Measurements from ENCODE around the gene MEA1. TPM values are rescaled to one million over a fixed set of nuclear protein-coding genes. Genes with fewer than 3 reads are reported as not detected.

The MEA1 gene
- 10 to 100 TPM; 84.8 to 92.3 TPM for total RNA-seq

DNA sequence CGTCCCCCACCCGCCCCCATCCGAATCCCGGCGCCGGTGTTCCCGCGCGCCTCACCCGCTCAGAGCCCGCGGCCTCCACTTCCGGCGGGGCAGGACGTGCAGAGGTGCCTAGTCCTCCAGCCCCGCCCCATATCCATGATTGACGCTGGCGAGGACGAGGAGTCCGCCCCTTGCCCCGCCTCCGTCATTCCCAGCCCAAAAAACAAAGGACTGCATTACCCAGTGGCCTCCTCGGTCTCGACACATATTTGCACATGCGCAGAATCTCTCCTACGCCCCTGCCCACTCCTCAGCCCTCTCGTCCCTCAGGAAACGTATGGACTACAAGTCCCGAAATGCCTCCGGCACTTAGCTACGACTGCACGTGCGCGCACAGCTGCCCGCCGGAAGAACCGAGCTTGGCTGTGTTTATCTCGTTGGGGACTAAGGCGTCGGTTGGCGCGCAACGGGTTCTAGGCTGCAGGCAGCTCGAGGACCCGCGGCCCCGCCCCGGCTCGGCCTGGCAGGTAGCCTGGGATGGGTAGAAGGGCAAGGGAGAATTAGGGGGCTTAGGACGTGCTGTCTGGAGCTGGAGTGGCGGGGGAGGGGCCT is at the start of gene MEA1, which contains the start of gene KLHDC3:
Gene MEA1 (minus strand): TSS at position 104 of the 591 bp plus-strand sequence. CDS start 133 bp downstream, outside the sequence.
Gene KLHDC3 (plus strand): TSS at position 407 of the 591 bp plus-strand sequence. CDS start 2,944 bp downstream, outside the sequence.
- peak; percentile 98 for ATAC-seq
- no peaks in the 10 kb centered on the region for H3K27me3 Mint-ChIP-seq
- intact Hi-C loops (cut with micrococcal nuclease) = loop anchor here (5.0 kb wide), 2 partner anchors 37 to 43 kb away; partner anchors contain the start of genes KLC4, MRPL2 and PEX6
- H3K36me3 Mint-ChIP-seq (ENCODE audit: low read depth) = peaks cover 46% of the 10 kb centered on the region
- DNase-seq = peak; percentile 100
- H3K4me3 Mint-ChIP-seq = peak within 1 kb of the TSS; percentile 96
- POLR2A ChIA-PET = interaction anchor here (0.6 to 5.7 kb wide), 13 partner anchors 10 to 212 kb away, joined by 3 to 26 read pairs (median 4); partner anchors contain the start of genes CNPY3, KLC4, MRPL2 and PEX6
- CTCF ChIA-PET = interaction anchor here (1.0 to 1.8 kb wide), 3 partner anchors 11 to 130 kb away, joined by 5 read pairs; partner anchors contain the start of gene CNPY3
- peak within 1 kb of the TSS; percentile 93 for H3K27ac Mint-ChIP-seq
- peaks cover 52% of the 10 kb centered on the region for H3K4me1 Mint-ChIP-seq (ENCODE audit: low read depth)
- H3K9me3 Mint-ChIP-seq = no peaks in the 10 kb centered on the region
- TF ChIP-seq, protein P1, sequence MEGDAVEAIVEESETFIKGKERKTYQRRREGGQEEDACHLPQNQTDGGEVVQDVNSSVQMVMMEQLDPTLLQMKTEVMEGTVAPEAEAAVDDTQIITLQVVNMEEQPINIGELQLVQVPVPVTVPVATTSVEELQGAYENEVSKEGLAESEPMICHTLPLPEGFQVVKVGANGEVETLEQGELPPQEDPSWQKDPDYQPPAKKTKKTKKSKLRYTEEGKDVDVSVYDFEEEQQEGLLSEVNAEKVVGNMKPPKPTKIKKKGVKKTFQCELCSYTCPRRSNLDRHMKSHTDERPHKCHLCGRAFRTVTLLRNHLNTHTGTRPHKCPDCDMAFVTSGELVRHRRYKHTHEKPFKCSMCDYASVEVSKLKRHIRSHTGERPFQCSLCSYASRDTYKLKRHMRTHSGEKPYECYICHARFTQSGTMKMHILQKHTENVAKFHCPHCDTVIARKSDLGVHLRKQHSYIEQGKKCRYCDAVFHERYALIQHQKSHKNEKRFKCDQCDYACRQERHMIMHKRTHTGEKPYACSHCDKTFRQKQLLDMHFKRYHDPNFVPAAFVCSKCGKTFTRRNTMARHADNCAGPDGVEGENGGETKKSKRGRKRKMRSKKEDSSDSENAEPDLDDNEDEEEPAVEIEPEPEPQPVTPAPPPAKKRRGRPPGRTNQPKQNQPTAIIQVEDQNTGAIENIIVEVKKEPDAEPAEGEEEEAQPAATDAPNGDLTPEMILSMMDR (IDR thresholded peaks at IDR 0.05) = no peak

DNA sequence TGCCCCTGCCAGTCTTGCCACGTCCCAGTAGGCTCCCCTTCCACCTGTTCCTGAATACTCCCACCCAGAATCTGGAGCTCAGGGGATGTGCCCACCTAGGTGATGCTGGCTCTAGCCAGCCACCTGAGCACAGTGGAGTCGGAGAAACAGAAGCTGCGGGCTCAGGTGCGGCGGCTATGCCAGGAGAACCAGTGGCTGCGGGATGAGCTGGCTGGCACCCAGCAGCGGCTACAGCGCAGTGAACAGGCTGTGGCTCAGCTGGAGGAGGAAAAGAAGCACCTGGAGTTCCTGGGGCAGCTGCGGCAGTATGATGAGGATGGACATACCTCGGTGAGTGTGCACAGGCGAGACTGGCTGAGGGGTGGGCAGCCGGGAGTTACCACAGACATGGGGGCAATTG is 49.1 kb upstream of the MEA1 start:
- Mint-ChIP-seq H3K36me3 (ENCODE audit: low read depth) (peaks cover 13% of the 10 kb centered on the region), H3K4me1 (ENCODE audit: low read depth) (peaks cover 28% of the 10 kb centered on the region), H3K4me3 (no peak overlapping the region), H3K9me3 (no peaks in the 10 kb centered on the region), H3K27ac (no peak overlapping the region), H3K27me3 (no peaks in the 10 kb centered on the region)
- ATAC-seq (no peak), DNase-seq (no peak)
- ChIA-PET POLR2A (interaction anchor here (0.7 to 1.0 kb wide), 3 partner anchors 14 to 157 kb away, joined by 3 read pairs; no protein-coding TSS in a partner anchor), CTCF (interaction anchor here (1.8 kb wide), 1 partner anchor 81 kb away, joined by 8 read pairs; no protein-coding TSS in a partner anchor)
- intact Hi-C loops (cut with micrococcal nuclease) = no loop called here
- TF ChIP-seq, protein P1 (IDR thresholded peaks at IDR 0.05) = no peak

- ChIA-PET CTCF (interaction anchor here (1.6 to 4.2 kb wide), 2 partner anchors 8 to 81 kb away, joined by 3 to 32 read pairs; no protein-coding TSS in a partner anchor), POLR2A (no interaction called here)
- Mint-ChIP-seq H3K27ac (no peak overlapping the region), H3K36me3 (ENCODE audit: low read depth) (peaks cover 17% of the 10 kb centered on the region), H3K9me3 (no peaks in the 10 kb centered on the region), H3K27me3 (no peaks in the 10 kb centered on the region), H3K4me1 (ENCODE audit: low read depth) (peaks cover 32% of the 10 kb centered on the region), H3K4me3 (no peak overlapping the region)
- TF ChIP-seq, protein P1 (IDR thresholded peaks at IDR 0.05) = no peak
- no peak for DNase-seq
- ATAC-seq = no peak
- intact Hi-C loops (cut with micrococcal nuclease) = no loop called here
Measured at GRCh38 chr6:43061861-43062260, 48.1 kb upstream of the MEA1 start.

- no peaks in the 10 kb centered on the region for H3K9me3 Mint-ChIP-seq
- CTCF ChIA-PET = interaction anchor here (1.6 to 4.2 kb wide), 2 partner anchors 9 to 82 kb away, joined by 3 to 32 read pairs; no protein-coding TSS in a partner anchor
- POLR2A ChIA-PET = interaction anchor here (2.6 kb wide), 1 partner anchor 83 kb away, joined by 6 read pairs; no protein-coding TSS in a partner anchor
- no peak for ATAC-seq
- TF ChIP-seq, protein P1 (IDR thresholded peaks at IDR 0.05) = no peak
- H3K27ac Mint-ChIP-seq = peak overlapping the region; percentile 57
- DNase-seq = no peak
- peak overlapping the region; percentile 81 for H3K4me3 Mint-ChIP-seq
- no peaks in the 10 kb centered on the region for H3K27me3 Mint-ChIP-seq
- peaks cover 21% of the 10 kb centered on the region for H3K36me3 Mint-ChIP-seq (ENCODE audit: low read depth)
- peaks cover 35% of the 10 kb centered on the region for H3K4me1 Mint-ChIP-seq (ENCODE audit: low read depth)
- intact Hi-C loops (cut with micrococcal nuclease) = no loop called here
Measured at GRCh38 chr6:43060755-43061633, 47.2 kb upstream of the MEA1 start.
